HG03521 (cell line): ENCODE results near the gene GNAS-AS1.

ENCODE experiments used
- ATAC-seq: cut with Tn5 transposase; IDR thresholded peaks from one replicate; pipeline ENCODE4 v1.9.1; 2021; ENCODE audit warnings: mild to moderate bottlenecking, moderate library complexity; ENCODE audit not compliant: unreplicated experiment

Gene GNAS-AS1

GRCh38 chr20:58813369-58813768, 37.3 kb downstream of the GNAS-AS1 start:
- ATAC-seq = no peak

- no peak for ATAC-seq
These were observed 39.4 kb downstream of the GNAS-AS1 start for GRCh38 chr20:58811334-58811733.

GRCh38 chr20:58810879-58811250, 39.8 kb downstream of the GNAS-AS1 start:
- no peak for ATAC-seq

GRCh38 chr20:58810116-58810878, 40.4 kb downstream of the GNAS-AS1 start:
- ATAC-seq = no peak

GRCh38 chr20:58808271-58809046, 42.2 kb downstream of the GNAS-AS1 start:
- no peak for ATAC-seq

GRCh38 chr20:58807801-58808200, 42.9 kb downstream of the GNAS-AS1 start:
- no peak for ATAC-seq

- no peak for ATAC-seq
These were observed 47.2 kb downstream of the GNAS-AS1 start for GRCh38 chr20:58803533-58803932.

GRCh38 chr20:58802061-58802460, 48.6 kb downstream of the GNAS-AS1 start:
- no peak for ATAC-seq

- ATAC-seq = no peak
These were observed 50.4 kb downstream of the GNAS-AS1 start for GRCh38 chr20:58800134-58800871.

GRCh38 chr20:58797371-58798338, 53.0 kb downstream of the GNAS-AS1 start:
- ATAC-seq = no peak

- ATAC-seq = no peak
These were observed 54.8 kb downstream of the GNAS-AS1 start for GRCh38 chr20:58795923-58796245.

- no peak for ATAC-seq
These were observed 55.4 kb downstream of the GNAS-AS1 start for GRCh38 chr20:58795181-58795922.

- no peak for ATAC-seq
These were observed 56.1 kb downstream of the GNAS-AS1 start for GRCh38 chr20:58794510-58795180.

GRCh38 chr20:58793512-58794420, 56.9 kb downstream of the GNAS-AS1 start:
- ATAC-seq = no peak

- ATAC-seq = no peak
These were observed 58.3 kb downstream of the GNAS-AS1 start for GRCh38 chr20:58792426-58792825.

- ATAC-seq = no peak
These were observed 59.4 kb downstream of the GNAS-AS1 start for GRCh38 chr20:58791286-58791685.

GRCh38 chr20:58790454-58790853, 60.2 kb downstream of the GNAS-AS1 start:
- no peak for ATAC-seq

- ATAC-seq = no peak
These were observed 61.7 kb downstream of the GNAS-AS1 start for GRCh38 chr20:58788896-58789544.
